Natural killer cell (primary cell): ENCODE data around the gene RBCK1. TPM values are rescaled to one million over a fixed set of nuclear protein-coding genes. Genes with fewer than 3 reads are reported as not detected.
A peak's percentile ranks its signal among the peaks of the same experiment; 100 is the strongest.

Experiments used
- ATAC-seq, 3 donors: fragments of 150-1000 bp in 2 of 3; fragments of 200-7000 bp in 1 of 3; cut with Tn5 transposase; 1 replicate in 1 of 3; 2 replicates in 2 of 3; pipeline ENCODE4 v1.10.0; 2021; ENCODE audit warnings: mild to moderate bottlenecking in 2 of 3, moderate library complexity in 2 of 3
- DNase-seq, 2 donors: peaks; one replicate each; pipeline versions ENCODE4 v3.0.0 to v3.0.0-alpha.2; 2013 to 2021; ENCODE audit warnings: mixed read lengths in 1 of 2
- H3K27ac ChIP-seq: one replicate; pipeline ENCODE4 v1.5.1; 2013; ENCODE audit warnings: mild to moderate bottlenecking, low read length
- H3K27me3 ChIP-seq: one replicate; pipeline ENCODE4 v1.6.1; 2013; ENCODE audit warnings: low read length; ENCODE audit not compliant: control insufficient read depth, insufficient read depth
- H3K36me3 ChIP-seq: one replicate; pipeline ENCODE4 v1.6.1; 2013; ENCODE audit warnings: low read length; ENCODE audit not compliant: control insufficient read depth, insufficient read depth
- H3K4me1 ChIP-seq: one replicate; pipeline ENCODE4 v1.6.1; 2013; ENCODE audit warnings: low read length; ENCODE audit not compliant: control insufficient read depth, insufficient read depth
- H3K4me3 ChIP-seq: one replicate; pipeline ENCODE4 v1.5.1; 2013; ENCODE audit warnings: low read length
- H3K9me3 ChIP-seq: one replicate; pipeline ENCODE4 v1.6.1; 2013; ENCODE audit warnings: low read length; ENCODE audit not compliant: control insufficient read depth, insufficient read depth
- H3K27ac Mint-ChIP-seq, 2 donors: one replicate each; pipeline ENCODE4 v1.8.0; 2022; ENCODE audit warnings: mild to moderate bottlenecking in 2 of 2, mixed read lengths in 2 of 2, moderate library complexity in 1 of 2
- H3K27me3 Mint-ChIP-seq, 2 donors: one replicate each; pipeline ENCODE4 v1.8.0; 2022; ENCODE audit warnings: low read depth in 2 of 2, mixed read lengths in 2 of 2
- H3K36me3 Mint-ChIP-seq: one replicate; pipeline ENCODE4 v1.8.0; 2022; ENCODE audit warnings: mixed read lengths
- H3K4me1 Mint-ChIP-seq, 2 donors: one replicate each; pipeline ENCODE4 v1.8.0; 2022; ENCODE audit warnings: mixed read lengths in 2 of 2
- H3K4me3 Mint-ChIP-seq: one replicate; pipeline ENCODE4 v1.8.0; 2022; ENCODE audit warnings: mild to moderate bottlenecking, moderate library complexity, mixed read lengths
- H3K9me3 Mint-ChIP-seq, 2 donors: one replicate each; pipeline ENCODE4 v1.8.0; 2022; ENCODE audit warnings: mixed read lengths in 2 of 2
- WGBS: methylation state at CpG from one replicate; pipeline ENCODE4 v1.1.7; 2013; ENCODE audit warnings: missing lambda C conversion rate; ENCODE audit not compliant: insufficient coverage; 5-methylcytosine and 5-hydroxymethylcytosine counted together
- intact Hi-C: fragments of 100-400 bp; cut with micrococcal nuclease; formaldehyde crosslinking; loops from one replicate; pipeline ENCODE4 v1.14.2; 2022
- total RNA-seq, 4 donors: library from RNA; stranded (reverse); fragments of 120-200 nt in 1 of 4; gene quantifications; one replicate each; pipeline versions ENCODE4 v1.2.3 to v1.2.4, GENCODE V29; 2013 to 2022
- TF ChIP-seq, protein P1 (sequence below): fragments of 200-600 bp; IDR thresholded peaks from one replicate; pipeline ENCODE4 v1.8.0; 2022; ENCODE audit warnings: antibody characterized with exemption

Gene RBCK1
- total RNA-seq, 3 donors from 2014 or later (not counting 1 experiment from before 2014, with no cell fraction given) = 102 to 131 (median 104) TPM

DNA sequence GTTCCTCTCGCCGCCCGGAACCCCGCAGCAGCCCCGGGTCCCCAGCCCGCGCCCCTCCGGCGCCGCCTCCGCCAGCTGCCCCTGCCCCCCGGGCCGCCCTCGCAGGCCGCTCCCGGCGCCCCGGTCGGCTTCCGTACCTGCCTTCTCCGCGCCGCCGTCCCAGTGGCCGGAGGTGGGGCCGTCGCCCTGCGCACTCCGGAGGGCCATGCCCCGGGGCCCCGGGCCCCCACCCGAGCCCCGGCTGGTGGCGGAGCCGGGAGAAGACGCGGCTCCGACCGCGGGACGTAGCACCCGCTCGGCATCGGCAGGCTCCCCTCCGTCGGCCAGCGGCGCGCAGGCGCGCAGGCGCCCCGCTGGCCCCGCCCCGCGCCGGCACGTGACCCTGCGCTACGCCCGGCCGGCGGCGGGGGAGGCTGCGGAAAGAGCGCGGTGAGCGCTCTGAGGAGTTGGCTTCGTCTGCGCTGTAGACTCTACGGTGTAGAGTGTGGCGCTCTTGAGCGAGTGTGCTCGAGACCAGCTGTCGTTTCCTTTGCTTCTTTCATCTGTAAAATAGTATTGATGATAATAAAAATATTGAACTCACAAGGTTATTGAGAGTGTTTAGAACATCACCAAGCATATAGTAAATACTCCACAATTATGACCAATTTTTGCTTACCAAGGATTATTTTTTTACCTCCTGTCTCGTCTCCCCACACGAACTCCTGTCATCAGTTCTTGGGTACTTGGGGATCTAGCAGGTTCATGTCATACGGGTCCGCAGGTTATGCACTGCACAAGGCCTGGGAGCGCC, 54.3 kb downstream of the RBCK1 start, which contains the start of gene TBC1D20:
TBC1D20 (minus strand) TSS at position 335 of the 793 bp plus-strand sequence; CDS start at position 207, 128 bp downstream.
- peak within 1 kb of the TSS; percentile 97 for H3K4me3 Mint-ChIP-seq
- WGBS = under 1% methylated on average over 79 of the region's 80 CpGs
- peak within 1 kb of the TSS; percentile 90 to 92 for H3K27ac Mint-ChIP-seq
- Histone ChIP-seq H3K4me3 (peak within 1 kb of the TSS; percentile 81), H3K4me1 (peaks cover 18% of the 10 kb centered on the region), H3K27ac (peak within 1 kb of the TSS; percentile 79), H3K27me3 (no peaks in the 10 kb centered on the region), H3K9me3 (no peaks in the 10 kb centered on the region), H3K36me3 (no peaks in the 10 kb centered on the region)
- peaks cover 32 to 45% of the 10 kb centered on the region in 2 donors for H3K4me1 Mint-ChIP-seq
- no peaks in the 10 kb centered on the region for H3K9me3 Mint-ChIP-seq
- H3K36me3 Mint-ChIP-seq = no peaks in the 10 kb centered on the region
- intact Hi-C loops = loop anchor here (1.0 to 5.0 kb wide), 2 partner anchors 55 to 110 kb away; no protein-coding TSS in a partner anchor
- peak; percentile 93 to 99 (median 96) for ATAC-seq
- DNase-seq = peak; percentile 85 to 96
- H3K27me3 Mint-ChIP-seq = peaks cover 5 to 8% of the 10 kb centered on the region in 2 donors
- TF ChIP-seq, protein P1, sequence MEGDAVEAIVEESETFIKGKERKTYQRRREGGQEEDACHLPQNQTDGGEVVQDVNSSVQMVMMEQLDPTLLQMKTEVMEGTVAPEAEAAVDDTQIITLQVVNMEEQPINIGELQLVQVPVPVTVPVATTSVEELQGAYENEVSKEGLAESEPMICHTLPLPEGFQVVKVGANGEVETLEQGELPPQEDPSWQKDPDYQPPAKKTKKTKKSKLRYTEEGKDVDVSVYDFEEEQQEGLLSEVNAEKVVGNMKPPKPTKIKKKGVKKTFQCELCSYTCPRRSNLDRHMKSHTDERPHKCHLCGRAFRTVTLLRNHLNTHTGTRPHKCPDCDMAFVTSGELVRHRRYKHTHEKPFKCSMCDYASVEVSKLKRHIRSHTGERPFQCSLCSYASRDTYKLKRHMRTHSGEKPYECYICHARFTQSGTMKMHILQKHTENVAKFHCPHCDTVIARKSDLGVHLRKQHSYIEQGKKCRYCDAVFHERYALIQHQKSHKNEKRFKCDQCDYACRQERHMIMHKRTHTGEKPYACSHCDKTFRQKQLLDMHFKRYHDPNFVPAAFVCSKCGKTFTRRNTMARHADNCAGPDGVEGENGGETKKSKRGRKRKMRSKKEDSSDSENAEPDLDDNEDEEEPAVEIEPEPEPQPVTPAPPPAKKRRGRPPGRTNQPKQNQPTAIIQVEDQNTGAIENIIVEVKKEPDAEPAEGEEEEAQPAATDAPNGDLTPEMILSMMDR = no peak

DNA sequence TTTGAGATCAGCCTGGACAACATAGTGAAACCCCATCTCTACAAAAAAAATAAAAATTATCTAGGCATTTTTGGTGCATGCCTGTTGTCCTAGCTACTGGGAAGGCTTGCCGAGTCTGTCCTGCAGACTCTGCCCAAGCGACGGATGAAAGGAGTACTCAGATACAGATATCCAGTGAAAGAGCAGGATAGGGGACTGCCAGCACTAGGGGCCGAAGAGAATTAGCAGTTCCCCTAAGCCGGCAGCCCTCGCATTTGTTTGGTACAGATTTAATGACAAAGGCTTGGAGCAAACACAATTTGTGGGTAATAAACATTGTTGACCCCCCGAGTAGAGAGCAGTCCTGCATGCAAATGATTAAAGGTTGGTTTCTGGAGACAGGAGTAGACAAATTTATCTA, 59.7 kb downstream of the RBCK1 start:
- H3K4me3 ChIP-seq = no peak overlapping the region
- no peaks in the 10 kb centered on the region for H3K9me3 ChIP-seq
- no peaks in the 10 kb centered on the region for H3K9me3 Mint-ChIP-seq
- no peak overlapping the region for H3K27ac ChIP-seq
- H3K36me3 Mint-ChIP-seq = no peaks in the 10 kb centered on the region
- no peak overlapping the region for H3K27ac Mint-ChIP-seq
- TF ChIP-seq, protein P1 = no peak
- H3K4me1 ChIP-seq = peaks cover 5% of the 10 kb centered on the region
- DNase-seq = no peak
- H3K27me3 Mint-ChIP-seq = peaks cover 5 to 26% of the 10 kb centered on the region in 2 donors
- no peaks in the 10 kb centered on the region for H3K27me3 ChIP-seq
- ATAC-seq = no peak
- peaks cover 6% of the 10 kb centered on the region in 2 donors for H3K4me1 Mint-ChIP-seq
- intact Hi-C loops = no loop called here
- no peak overlapping the region for H3K4me3 Mint-ChIP-seq
- 95% methylated on average over 7 of the region's 7 CpGs for WGBS
- no peaks in the 10 kb centered on the region for H3K36me3 ChIP-seq

DNA sequence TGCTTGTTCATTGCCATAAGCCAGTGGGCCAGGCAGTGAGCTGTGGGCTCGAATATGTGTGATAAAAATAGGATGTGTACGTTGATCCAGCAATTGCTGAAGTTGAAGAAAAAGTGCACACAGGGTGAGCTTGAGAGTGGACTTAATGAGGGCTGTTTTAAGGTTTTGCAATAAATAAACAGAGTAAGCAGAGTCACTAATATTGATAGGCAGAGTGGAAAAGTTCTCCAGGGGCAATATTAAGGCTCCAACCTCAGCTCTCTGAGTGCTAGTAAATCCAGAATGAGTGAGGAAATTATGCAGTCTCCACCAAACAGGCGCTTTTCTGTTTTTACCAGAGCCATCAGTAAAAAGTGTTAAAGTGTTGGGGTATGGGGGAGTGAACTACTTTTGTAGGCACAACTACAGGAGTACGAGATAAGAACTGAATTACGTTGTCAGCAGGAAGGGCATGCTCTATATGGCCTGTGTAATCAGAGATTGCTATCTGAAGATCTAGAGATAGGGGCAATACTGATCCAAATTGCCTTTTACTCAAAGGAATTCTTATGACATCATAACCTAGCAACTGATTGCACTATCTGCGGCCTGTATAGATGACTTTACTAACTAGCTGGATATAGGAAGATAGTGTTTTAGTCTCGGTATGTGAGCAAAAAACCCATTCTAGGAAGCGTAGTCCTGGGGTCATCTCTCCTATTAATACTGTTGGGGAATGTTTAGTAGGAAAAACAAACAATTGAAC, 61.8 kb downstream of the RBCK1 start:
- Histone ChIP-seq H3K9me3 (no peaks in the 10 kb centered on the region), H3K4me1 (no peaks in the 10 kb centered on the region), H3K4me3 (no peak overlapping the region), H3K36me3 (no peaks in the 10 kb centered on the region), H3K27ac (no peak overlapping the region), H3K27me3 (no peaks in the 10 kb centered on the region)
- H3K9me3 Mint-ChIP-seq = no peaks in the 10 kb centered on the region
- H3K27ac Mint-ChIP-seq = no peak overlapping the region
- peaks cover 5 to 26% of the 10 kb centered on the region in 2 donors for H3K27me3 Mint-ChIP-seq
- ATAC-seq (peak in 1 of 3 donors; percentile 30), DNase-seq (no peak)
- H3K4me3 Mint-ChIP-seq = no peak overlapping the region
- 82% methylated on average over 7 of the region's 8 CpGs for WGBS
- TF ChIP-seq, protein P1 = no peak
- H3K36me3 Mint-ChIP-seq = no peaks in the 10 kb centered on the region
- intact Hi-C loops = no loop called here
- H3K4me1 Mint-ChIP-seq = no peaks in the 10 kb centered on the region
